T-helper 1 cell treated with Interleukin-12 subunit alpha and Interleukin-12 subunit beta and Interleukin-4 antibody, amounts not matched to agents 30 μg/mL and 1 μg/mL, for 36 hours (primary cell): ENCODE measurements around the gene PPP5C.

ENCODE experiments used
- H3K27ac Mint-ChIP-seq: one replicate; pipeline ENCODE4 v1.8.0; 2021; ENCODE audit warnings: mild to moderate bottlenecking, mixed read lengths
- H3K27me3 Mint-ChIP-seq: one replicate; pipeline ENCODE4 v1.8.0; 2021; ENCODE audit warnings: low read depth, mixed read lengths
- H3K36me3 Mint-ChIP-seq: one replicate; pipeline ENCODE4 v1.8.0; 2021; ENCODE audit warnings: low read depth, mixed read lengths
- H3K4me1 Mint-ChIP-seq: one replicate; pipeline ENCODE4 v1.8.0; 2021; ENCODE audit warnings: low read depth, mixed read lengths
- H3K4me3 Mint-ChIP-seq: one replicate; pipeline ENCODE4 v1.8.0; 2021; ENCODE audit warnings: mild to moderate bottlenecking, moderate library complexity, mixed read lengths
- H3K9me3 Mint-ChIP-seq: one replicate; pipeline ENCODE4 v1.8.0; 2021; ENCODE audit warnings: mixed read lengths

Gene PPP5C

GRCh38 chr19:46381756-46382345 is 35.0 kb downstream of the PPP5C start:
- Mint-ChIP-seq H3K36me3 (peaks cover 47% of the 10 kb centered on the region), H3K9me3 (no peaks in the 10 kb centered on the region), H3K4me3 (no peak overlapping the region), H3K4me1 (no peaks in the 10 kb centered on the region), H3K27ac (no peak overlapping the region), H3K27me3 (no peaks in the 10 kb centered on the region)

- peaks cover 46% of the 10 kb centered on the region for H3K36me3 Mint-ChIP-seq
- no peak overlapping the region for H3K27ac Mint-ChIP-seq
- no peaks in the 10 kb centered on the region for H3K27me3 Mint-ChIP-seq
- no peaks in the 10 kb centered on the region for H3K4me1 Mint-ChIP-seq
- no peaks in the 10 kb centered on the region for H3K9me3 Mint-ChIP-seq
- no peak overlapping the region for H3K4me3 Mint-ChIP-seq
Observed at GRCh38 chr19:46383171-46383815, 36.4 kb downstream of the PPP5C start.

- Mint-ChIP-seq H3K27me3 (no peaks in the 10 kb centered on the region), H3K36me3 (peaks cover 51% of the 10 kb centered on the region), H3K4me3 (no peak overlapping the region), H3K9me3 (no peaks in the 10 kb centered on the region), H3K4me1 (no peaks in the 10 kb centered on the region), H3K27ac (peak overlapping the region; percentile 49)
Observed at GRCh38 chr19:46383846-46384245, 37.0 kb downstream of the PPP5C start.

DNA sequence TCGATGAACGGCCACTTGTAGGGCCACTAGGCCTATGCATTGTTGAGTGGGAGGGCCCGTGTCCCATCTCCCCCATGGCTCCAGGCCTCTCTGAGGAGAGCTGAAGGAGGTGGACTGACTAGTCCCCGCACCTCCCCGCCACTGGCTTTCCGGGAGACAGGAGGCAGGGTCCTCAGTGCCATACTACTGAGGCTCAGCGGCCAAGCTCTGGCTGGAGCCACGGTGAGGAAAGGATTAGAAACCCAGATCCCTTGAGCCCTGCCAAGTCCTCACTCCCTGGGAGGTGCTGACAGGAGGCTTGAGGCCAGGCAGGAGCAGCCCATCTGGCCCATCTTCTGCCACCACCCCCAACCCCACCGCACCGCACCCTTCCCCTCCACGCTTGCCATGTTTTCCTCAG is 37.5 kb downstream of the PPP5C start:
- no peak overlapping the region for H3K27ac Mint-ChIP-seq
- no peak overlapping the region for H3K4me3 Mint-ChIP-seq
- no peaks in the 10 kb centered on the region for H3K27me3 Mint-ChIP-seq
- peaks cover 2% of the 10 kb centered on the region for H3K9me3 Mint-ChIP-seq
- H3K4me1 Mint-ChIP-seq: no peaks in the 10 kb centered on the region
- H3K36me3 Mint-ChIP-seq: peaks cover 56% of the 10 kb centered on the region

- peaks cover 6% of the 10 kb centered on the region for H3K9me3 Mint-ChIP-seq
- H3K4me1 Mint-ChIP-seq: no peaks in the 10 kb centered on the region
- no peaks in the 10 kb centered on the region for H3K27me3 Mint-ChIP-seq
- H3K4me3 Mint-ChIP-seq: no peak overlapping the region
- H3K27ac Mint-ChIP-seq: no peak overlapping the region
- H3K36me3 Mint-ChIP-seq: peaks cover 55% of the 10 kb centered on the region
Observed at GRCh38 chr19:46385636-46386035, 38.7 kb downstream of the PPP5C start.

- H3K27me3 Mint-ChIP-seq: no peaks in the 10 kb centered on the region
- peaks cover 50% of the 10 kb centered on the region for H3K36me3 Mint-ChIP-seq
- no peaks in the 10 kb centered on the region for H3K4me1 Mint-ChIP-seq
- H3K9me3 Mint-ChIP-seq: peaks cover 6% of the 10 kb centered on the region
- no peak overlapping the region for H3K4me3 Mint-ChIP-seq
- no peak overlapping the region for H3K27ac Mint-ChIP-seq
Observed at GRCh38 chr19:46386151-46386550, 39.3 kb downstream of the PPP5C start.

GRCh38 chr19:46386996-46387712 is 40.3 kb downstream of the PPP5C start:
- H3K36me3 Mint-ChIP-seq: peaks cover 49% of the 10 kb centered on the region
- no peak overlapping the region for H3K4me3 Mint-ChIP-seq
- H3K27ac Mint-ChIP-seq: no peak overlapping the region
- H3K9me3 Mint-ChIP-seq: peaks cover 6% of the 10 kb centered on the region
- no peaks in the 10 kb centered on the region for H3K27me3 Mint-ChIP-seq
- no peaks in the 10 kb centered on the region for H3K4me1 Mint-ChIP-seq

DNA sequence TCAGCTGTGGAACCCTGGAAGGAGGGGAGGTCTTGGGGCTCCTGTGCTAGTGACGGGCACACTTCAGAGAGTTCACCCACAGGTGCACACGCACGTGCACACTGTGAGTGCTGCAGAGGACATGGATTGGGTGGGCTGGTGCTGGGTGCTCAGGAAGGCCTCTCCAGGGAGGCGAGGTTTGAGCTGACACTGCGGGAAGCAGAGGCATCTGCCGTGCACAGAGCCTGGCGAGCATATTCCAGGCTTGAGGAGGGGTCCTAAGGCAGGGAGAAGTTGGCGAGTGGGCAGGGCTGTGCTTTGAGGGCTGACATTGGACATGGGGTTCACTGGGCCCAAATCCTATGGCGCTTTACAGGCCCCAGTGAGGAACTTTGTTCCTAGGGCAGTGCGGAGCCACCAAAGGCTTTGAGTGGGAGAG is 40.8 kb downstream of the PPP5C start:
- peaks cover 6% of the 10 kb centered on the region for H3K9me3 Mint-ChIP-seq
- peaks cover 47% of the 10 kb centered on the region for H3K36me3 Mint-ChIP-seq
- peaks cover 2% of the 10 kb centered on the region for H3K4me1 Mint-ChIP-seq
- no peak overlapping the region for H3K4me3 Mint-ChIP-seq
- H3K27ac Mint-ChIP-seq: no peak overlapping the region
- H3K27me3 Mint-ChIP-seq: no peaks in the 10 kb centered on the region

DNA sequence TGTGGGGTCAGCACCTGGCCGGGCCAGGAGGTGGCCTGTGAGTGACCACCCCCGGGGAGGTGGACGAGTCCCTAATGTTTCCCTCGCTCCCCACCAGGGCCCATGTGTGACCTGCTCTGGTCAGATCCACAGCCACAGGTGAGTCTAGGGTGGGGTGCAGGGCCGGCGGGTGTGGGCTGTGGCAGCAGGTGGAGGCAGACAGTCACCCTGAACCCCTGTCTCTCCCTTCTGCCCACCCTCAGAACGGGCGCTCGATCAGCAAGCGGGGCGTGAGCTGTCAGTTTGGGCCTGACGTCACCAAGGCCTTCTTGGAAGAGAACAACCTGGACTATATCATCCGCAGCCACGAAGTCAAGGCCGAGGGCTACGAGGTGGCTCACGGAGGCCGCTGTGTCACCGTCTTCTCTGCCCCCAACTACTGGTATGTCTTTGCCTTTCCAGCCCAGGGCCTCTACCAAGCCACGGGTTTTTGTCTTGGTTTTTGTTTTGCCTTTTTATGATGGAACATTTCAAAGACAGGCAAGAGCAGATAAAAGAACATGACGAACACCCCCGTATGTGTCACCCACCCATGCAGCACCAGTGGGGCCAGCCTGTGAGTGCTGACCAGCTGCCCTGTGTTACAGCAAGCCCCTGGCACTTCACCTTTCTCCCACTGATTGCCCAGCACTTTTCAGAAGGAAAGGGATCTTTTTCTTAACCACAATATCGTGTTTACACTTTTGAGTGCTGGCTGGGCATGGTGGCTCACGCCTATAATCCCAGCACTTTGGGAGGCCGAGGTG is 41.6 kb downstream of the PPP5C start:
- Mint-ChIP-seq H3K36me3 (peaks cover 48% of the 10 kb centered on the region), H3K4me3 (no peak overlapping the region), H3K27me3 (no peaks in the 10 kb centered on the region), H3K27ac (no peak overlapping the region), H3K9me3 (peaks cover 6% of the 10 kb centered on the region), H3K4me1 (peaks cover 2% of the 10 kb centered on the region)

- Mint-ChIP-seq H3K9me3 (peaks cover 6% of the 10 kb centered on the region), H3K36me3 (peaks cover 42% of the 10 kb centered on the region), H3K27ac (no peak overlapping the region), H3K27me3 (no peaks in the 10 kb centered on the region), H3K4me3 (no peak overlapping the region), H3K4me1 (peaks cover 3% of the 10 kb centered on the region)
Observed at GRCh38 chr19:46390121-46390858, 43.4 kb downstream of the PPP5C start.

DNA sequence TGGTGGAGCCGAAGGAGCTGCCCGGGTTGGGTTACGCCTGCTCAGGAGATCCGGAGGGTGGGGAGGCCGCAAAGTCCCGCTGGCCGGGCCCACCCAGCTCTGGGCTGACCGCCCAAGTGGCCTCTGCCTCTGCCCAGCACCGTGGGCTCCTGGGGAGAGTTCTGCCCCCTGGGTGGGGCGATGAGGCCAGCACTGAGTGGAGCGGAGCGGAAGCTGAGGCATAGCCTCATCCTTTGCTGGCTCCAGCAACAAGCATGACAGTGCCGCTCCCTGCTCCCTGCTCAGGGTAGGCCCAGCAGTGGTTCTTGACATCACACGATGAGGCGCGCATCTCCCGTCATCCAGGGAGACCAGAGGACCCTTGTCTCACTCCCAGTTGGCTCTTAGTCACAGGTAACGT is 44.0 kb downstream of the PPP5C start:
- no peak overlapping the region for H3K4me3 Mint-ChIP-seq
- peaks cover 41% of the 10 kb centered on the region for H3K36me3 Mint-ChIP-seq
- no peaks in the 10 kb centered on the region for H3K27me3 Mint-ChIP-seq
- H3K9me3 Mint-ChIP-seq: peaks cover 6% of the 10 kb centered on the region
- no peak overlapping the region for H3K27ac Mint-ChIP-seq
- peaks cover 6% of the 10 kb centered on the region for H3K4me1 Mint-ChIP-seq

DNA sequence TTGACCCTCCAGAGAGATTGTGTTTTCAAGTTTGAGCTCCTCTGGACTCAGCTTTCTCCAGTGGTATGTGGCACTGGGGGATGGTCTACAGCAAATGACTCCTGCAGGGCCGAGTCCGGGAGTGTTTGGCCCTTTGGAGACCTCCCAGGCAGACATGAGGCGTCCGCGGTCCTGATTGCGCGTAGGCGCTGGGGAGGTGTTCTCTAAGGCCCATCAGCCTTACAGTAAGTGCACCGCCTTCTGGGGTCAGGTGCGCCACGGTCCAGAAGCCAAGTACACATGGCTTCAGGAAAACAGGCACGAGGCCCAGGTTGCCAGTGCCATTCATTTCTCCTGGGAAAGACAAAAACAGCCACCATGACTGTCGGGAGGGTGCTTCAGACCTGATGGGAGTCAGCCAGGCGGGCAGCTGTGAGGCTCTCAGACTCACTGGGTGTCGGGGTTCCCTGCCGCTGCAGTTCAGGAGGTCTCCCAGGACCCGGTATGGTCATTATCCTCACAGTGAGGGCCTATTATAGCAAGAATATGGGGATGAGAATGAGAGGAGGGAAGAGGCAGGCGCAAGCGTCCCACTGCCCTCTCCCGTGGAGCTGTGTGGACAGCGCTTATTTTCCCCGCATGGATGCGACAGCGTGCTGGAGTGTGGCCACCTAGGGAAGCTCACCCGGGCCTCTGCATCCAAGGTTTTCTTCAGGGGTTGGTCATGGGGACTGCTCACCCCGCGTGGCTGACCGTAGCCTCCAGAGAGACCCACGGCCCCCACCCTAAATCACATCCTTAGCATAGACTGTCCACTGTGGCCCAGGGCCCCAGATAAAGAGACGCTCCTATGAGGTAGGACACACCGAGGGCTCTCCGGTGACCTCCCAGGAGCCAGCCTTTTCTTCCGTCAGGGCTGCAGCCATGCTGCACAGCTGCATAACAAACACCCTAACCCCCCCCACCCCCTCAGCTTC is 44.7 kb downstream of the PPP5C start:
- Mint-ChIP-seq H3K4me1 (peaks cover 6% of the 10 kb centered on the region), H3K27me3 (no peaks in the 10 kb centered on the region), H3K36me3 (peaks cover 38% of the 10 kb centered on the region), H3K9me3 (peaks cover 6% of the 10 kb centered on the region), H3K4me3 (no peak overlapping the region), H3K27ac (no peak overlapping the region)

GRCh38 chr19:46392252-46392801 is 45.4 kb downstream of the PPP5C start:
- H3K27ac Mint-ChIP-seq: no peak overlapping the region
- no peaks in the 10 kb centered on the region for H3K27me3 Mint-ChIP-seq
- H3K9me3 Mint-ChIP-seq: peaks cover 6% of the 10 kb centered on the region

More at GRCh38 chr19:46392252-46392801, 45.4 kb downstream of the PPP5C start:
- peaks cover 6% of the 10 kb centered on the region for H3K4me1 Mint-ChIP-seq
- no peak overlapping the region for H3K4me3 Mint-ChIP-seq
- peaks cover 32% of the 10 kb centered on the region for H3K36me3 Mint-ChIP-seq
